H9 (cell line): ENCODE results near the gene CFAP61. TPM values are rescaled to one million over a fixed set of nuclear protein-coding genes. Genes with fewer than 3 reads are reported as not detected.

Experiments used
- DNase-seq: peaks from one replicate; pipeline ENCODE4 v3.0.0-alpha.2; 2017
- H2AFZ ChIP-seq: one replicate; pipeline ENCODE4 v1.6.1; 2013; ENCODE audit warnings: mild to moderate bottlenecking, low read length, control low read depth, moderate library complexity
- H2AK5ac ChIP-seq: 2 replicates; pipeline ENCODE4 v1.6.1; 2013; ENCODE audit warnings: low read length, control low read depth, mixed read lengths; ENCODE audit not compliant: insufficient read length
- H2BK120ac ChIP-seq: one replicate; pipeline ENCODE4 v1.6.1; 2013; ENCODE audit warnings: low read depth, mild to moderate bottlenecking, low read length, control low read depth, inconsistent platforms; ENCODE audit not compliant: poor library complexity, severe bottlenecking
- H2BK12ac ChIP-seq: 2 replicates; pipeline ENCODE4 v1.6.1; 2013; ENCODE audit warnings: low read length, control low read depth, mixed read lengths, low read depth; ENCODE audit not compliant: insufficient read length
- H2BK15ac ChIP-seq: 2 replicates; pipeline ENCODE4 v1.6.1; 2013; ENCODE audit warnings: low read depth, low read length, control low read depth
- H2BK20ac ChIP-seq: one replicate; pipeline ENCODE4 v1.6.1; 2013; ENCODE audit warnings: low read depth, mild to moderate bottlenecking, low read length, control low read depth, inconsistent platforms; ENCODE audit not compliant: poor library complexity, severe bottlenecking
- H2BK5ac ChIP-seq: 2 replicates; pipeline ENCODE4 v1.6.1; 2013; ENCODE audit warnings: low read length, control low read depth, mixed read lengths; ENCODE audit not compliant: insufficient read length
- H3K14ac ChIP-seq: 2 replicates; pipeline ENCODE4 v1.6.1; 2013; ENCODE audit warnings: low read length, control low read depth; ENCODE audit not compliant: insufficient read depth
- H3K18ac ChIP-seq: 2 replicates; pipeline ENCODE4 v1.6.1; 2013; ENCODE audit warnings: low read depth, mild to moderate bottlenecking, mixed read lengths, low read length, control low read depth; ENCODE audit not compliant: insufficient read length
- H3K23ac ChIP-seq: 2 replicates; pipeline ENCODE4 v1.6.1; 2013; ENCODE audit warnings: low read length, control low read depth, mixed read lengths, low read depth; ENCODE audit not compliant: insufficient read length
- H3K23me2 ChIP-seq: 2 replicates; pipeline ENCODE4 v1.6.1; 2013; ENCODE audit warnings: low read depth, mild to moderate bottlenecking, mixed read lengths, low read length, control low read depth; ENCODE audit not compliant: insufficient read length, poor library complexity, severe bottlenecking
- H3K27ac ChIP-seq: 2 replicates; pipeline ENCODE4 v1.5.1; 2013; ENCODE audit warnings: low read length, control low read depth, mixed read lengths, low read depth; ENCODE audit not compliant: insufficient read length
- H3K27me3 ChIP-seq: 2 replicates; pipeline ENCODE4 v1.6.1; 2013; ENCODE audit warnings: low read length, control low read depth, inconsistent platforms; ENCODE audit not compliant: insufficient read depth
- H3K4ac ChIP-seq: 2 replicates; pipeline ENCODE4 v1.6.1; 2013; ENCODE audit warnings: low read depth, mild to moderate bottlenecking, control low read depth, inconsistent platforms, low read length, moderate library complexity
- H3K4me1 ChIP-seq: 2 replicates; pipeline ENCODE4 v1.6.1; 2013; ENCODE audit warnings: low read length, control low read depth, inconsistent platforms; ENCODE audit not compliant: insufficient read depth
- H3K4me2 ChIP-seq: 2 replicates; pipeline ENCODE4 v1.6.1; 2013; ENCODE audit warnings: low read length, control low read depth, mixed read lengths; ENCODE audit not compliant: insufficient read length, insufficient read depth
- H3K56ac ChIP-seq: 2 replicates; pipeline ENCODE4 v1.6.1; 2013; ENCODE audit warnings: low read depth, mild to moderate bottlenecking, mixed read lengths, low read length, control low read depth; ENCODE audit not compliant: insufficient read length
- H3K79me1 ChIP-seq: 2 replicates; pipeline ENCODE4 v1.6.1; 2013; ENCODE audit warnings: low read depth, mild to moderate bottlenecking, moderate library complexity, low read length, control low read depth, inconsistent platforms; ENCODE audit not compliant: insufficient read depth, poor library complexity, severe bottlenecking
- H3K79me2 ChIP-seq: 2 replicates; pipeline ENCODE4 v1.6.1; 2013; ENCODE audit warnings: low read length, control low read depth, inconsistent platforms; ENCODE audit not compliant: insufficient read depth
- H3K9ac ChIP-seq: 2 replicates; pipeline ENCODE4 v1.6.1; 2013; ENCODE audit warnings: low read length, control low read depth, mixed read lengths; ENCODE audit not compliant: insufficient read length; ENCODE audit errors: extremely low read depth
- H3K9me3 ChIP-seq: one replicate; pipeline ENCODE4 v1.6.1; 2013; ENCODE audit warnings: low read depth, low read length, inconsistent platforms; ENCODE audit not compliant: control insufficient read depth
- H3T11ph ChIP-seq: one replicate; pipeline ENCODE4 v1.6.1; 2013; ENCODE audit warnings: mild to moderate bottlenecking, low read length, control low read depth, inconsistent platforms
- H4K20me1 ChIP-seq: one replicate; pipeline ENCODE4 v1.6.1; 2013; ENCODE audit not compliant: control insufficient read depth, insufficient read length, insufficient read depth
- H4K5ac ChIP-seq: 2 replicates; pipeline ENCODE4 v1.6.1; 2013; ENCODE audit warnings: low read depth, mild to moderate bottlenecking, mixed read lengths, low read length, control low read depth; ENCODE audit not compliant: insufficient read length
- H4K8ac ChIP-seq: replicated peaks from 2 replicates; pipeline ENCODE4 v1.6.1; 2013; ENCODE audit warnings: low read length, control low read depth, mixed read lengths, low read depth; ENCODE audit not compliant: insufficient read length
- H4K91ac ChIP-seq: 2 replicates; pipeline ENCODE4 v1.6.1; 2013; ENCODE audit warnings: low read depth, mild to moderate bottlenecking, moderate library complexity, mixed read lengths, low read length, control low read depth; ENCODE audit not compliant: insufficient read length
- H3K27ac Mint-ChIP-seq, 3 experiments: 2 replicates in 2 of 3; 3 replicates in 1 of 3; pipeline ENCODE4 v1.8.0; 2020 to 2021; ENCODE audit warnings: mixed read lengths in 3 of 3, mild to moderate bottlenecking in 1 of 3, moderate library complexity in 1 of 3
- H3K27me3 Mint-ChIP-seq: 2 replicates; pipeline ENCODE4 v1.8.0; 2021; ENCODE audit warnings: low read depth, mild to moderate bottlenecking, moderate library complexity, mixed read lengths
- H3K36me3 Mint-ChIP-seq, 3 experiments: 2 replicates in 2 of 3; 3 replicates in 1 of 3; pipeline ENCODE4 v1.8.0; 2020 to 2021; ENCODE audit warnings: low read depth in 3 of 3, mixed read lengths in 3 of 3; ENCODE audit not compliant: insufficient read depth in 1 of 3
- H3K4me1 Mint-ChIP-seq, 2 experiments: 2 replicates each; pipeline ENCODE4 v1.8.0; 2020; ENCODE audit warnings: mixed read lengths in 2 of 2
- H3K4me3 Mint-ChIP-seq, 2 experiments: 2 replicates in 1 of 2; 3 replicates in 1 of 2; pipeline ENCODE4 v1.8.0; 2020 to 2021; ENCODE audit warnings: mild to moderate bottlenecking in 2 of 2, mixed read lengths in 2 of 2, moderate library complexity in 1 of 2
- H3K9me3 Mint-ChIP-seq, 2 experiments: 2 replicates in 1 of 2; 3 replicates in 1 of 2; pipeline ENCODE4 v1.8.0; 2020; ENCODE audit warnings: mild to moderate bottlenecking in 2 of 2, mixed read lengths in 2 of 2, moderate library complexity in 1 of 2
- WGBS: extraction: QIAGEN DNeasy Blood & Tissue Kit; methylation state at CpG from one replicate; pipeline ENCODE4 v1.1.7; 2013; ENCODE audit warnings: missing lambda C conversion rate, low lambda C conversion rate, mixed read lengths; ENCODE audit not compliant: insufficient read length; ENCODE audit errors: extremely low coverage; 5-methylcytosine and 5-hydroxymethylcytosine counted together
- total RNA-seq: library from RNA; stranded (reverse); gene quantifications from 2 replicates; pipeline ENCODE4 v1.2.1, GENCODE V29; 2021
- TF ChIP-seq, protein P1 (sequence below): fragments of 200-600 bp; sonication (generic); conservative IDR thresholded peaks from 3 replicates; pipeline ENCODE4 v1.8.0; 2021; ENCODE audit warnings: antibody characterized with exemption, mild to moderate bottlenecking

CFAP61 gene
- total RNA-seq, 1 experiment from 2014 or later: 0.44 TPM

DNA sequence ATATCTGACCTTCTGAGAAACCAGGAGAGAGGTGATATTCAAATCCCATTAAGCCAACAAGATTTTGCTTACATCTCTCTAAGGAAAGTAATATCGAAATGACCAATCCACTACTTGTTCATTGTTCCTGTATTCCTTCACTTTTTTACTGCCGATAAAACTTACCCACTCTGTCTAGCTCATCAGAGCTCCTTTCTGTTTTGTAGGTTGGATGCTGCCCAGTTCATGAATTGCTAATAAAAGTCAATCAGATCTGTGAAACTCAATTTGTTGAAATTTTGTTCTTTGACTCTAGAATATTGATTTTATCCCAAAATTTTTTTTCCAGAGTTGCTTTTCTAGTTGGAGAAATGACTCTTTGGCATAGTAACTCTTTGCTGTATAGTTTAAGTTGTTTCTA lies 166.7 kb downstream of the CFAP61 start:
- no peaks in the 10 kb centered on the region for H4K20me1 ChIP-seq
- no peak overlapping the region for H3K4me3 Mint-ChIP-seq
- no peak overlapping the region for H3K4me2 ChIP-seq
- peaks cover 24 to 28% of the 10 kb centered on the region in 2 experiments for H3K4me1 Mint-ChIP-seq
- H3K9me3 Mint-ChIP-seq: peaks cover 13 to 17% of the 10 kb centered on the region in 2 experiments
- no peak overlapping the region for H3K4ac ChIP-seq
- H2AFZ ChIP-seq: no peak overlapping the region
- H3K14ac ChIP-seq: no peak overlapping the region
- H3K4me1 ChIP-seq: no peaks in the 10 kb centered on the region
- no peaks in the 10 kb centered on the region for H3K23me2 ChIP-seq
- TF ChIP-seq, protein P1, sequence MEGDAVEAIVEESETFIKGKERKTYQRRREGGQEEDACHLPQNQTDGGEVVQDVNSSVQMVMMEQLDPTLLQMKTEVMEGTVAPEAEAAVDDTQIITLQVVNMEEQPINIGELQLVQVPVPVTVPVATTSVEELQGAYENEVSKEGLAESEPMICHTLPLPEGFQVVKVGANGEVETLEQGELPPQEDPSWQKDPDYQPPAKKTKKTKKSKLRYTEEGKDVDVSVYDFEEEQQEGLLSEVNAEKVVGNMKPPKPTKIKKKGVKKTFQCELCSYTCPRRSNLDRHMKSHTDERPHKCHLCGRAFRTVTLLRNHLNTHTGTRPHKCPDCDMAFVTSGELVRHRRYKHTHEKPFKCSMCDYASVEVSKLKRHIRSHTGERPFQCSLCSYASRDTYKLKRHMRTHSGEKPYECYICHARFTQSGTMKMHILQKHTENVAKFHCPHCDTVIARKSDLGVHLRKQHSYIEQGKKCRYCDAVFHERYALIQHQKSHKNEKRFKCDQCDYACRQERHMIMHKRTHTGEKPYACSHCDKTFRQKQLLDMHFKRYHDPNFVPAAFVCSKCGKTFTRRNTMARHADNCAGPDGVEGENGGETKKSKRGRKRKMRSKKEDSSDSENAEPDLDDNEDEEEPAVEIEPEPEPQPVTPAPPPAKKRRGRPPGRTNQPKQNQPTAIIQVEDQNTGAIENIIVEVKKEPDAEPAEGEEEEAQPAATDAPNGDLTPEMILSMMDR: no peak
- H3K36me3 Mint-ChIP-seq: peaks cover 2 to 13% (median 6%) of the 10 kb centered on the region in 3 experiments; a peak in 3 of 7 replicates
- peaks cover 2% of the 10 kb centered on the region; the same call in 1 of the 2 replicates for H3K27me3 Mint-ChIP-seq
- H4K8ac ChIP-seq: no peak overlapping the region
- no peak overlapping the region for H3K56ac ChIP-seq
- H4K5ac ChIP-seq: no peak overlapping the region
- H3K27me3 ChIP-seq: no peaks in the 10 kb centered on the region
- no peak overlapping the region for H4K91ac ChIP-seq
- no peak overlapping the region for H3T11ph ChIP-seq
- H2BK12ac ChIP-seq: no peak overlapping the region
- DNase-seq: no peak
- no peak overlapping the region for H3K23ac ChIP-seq
- no peak overlapping the region for H3K27ac Mint-ChIP-seq
- no peak overlapping the region for H2BK5ac ChIP-seq
- H3K79me1 ChIP-seq: no peaks in the 10 kb centered on the region
- no peak overlapping the region for H2BK20ac ChIP-seq
- H3K79me2 ChIP-seq: no peaks in the 10 kb centered on the region
- WGBS: no CpG with 5 or more reads among the region's 2 CpGs
- no peak overlapping the region for H3K18ac ChIP-seq
- H2BK15ac ChIP-seq: no peak overlapping the region
- no peak overlapping the region for H3K9ac ChIP-seq
- H3K9me3 ChIP-seq: no peaks in the 10 kb centered on the region
- no peak overlapping the region for H2AK5ac ChIP-seq
- no peak overlapping the region for H2BK120ac ChIP-seq
- no peak overlapping the region for H3K27ac ChIP-seq
